HG02973 (cell line): Measurements from ENCODE around the gene IL11RA.
"Not testable (repeated sequence)": the region's sequence is repeated elsewhere in the genome, so short reads cannot be mapped to it uniquely, and the experiment has no call there.

ENCODE experiments used
- ATAC-seq: cut with Tn5 transposase; IDR thresholded peaks from one replicate; pipeline ENCODE4 v1.9.1; 2021; ENCODE audit warnings: moderate library complexity; ENCODE audit not compliant: unreplicated experiment

The IL11RA gene

DNA sequence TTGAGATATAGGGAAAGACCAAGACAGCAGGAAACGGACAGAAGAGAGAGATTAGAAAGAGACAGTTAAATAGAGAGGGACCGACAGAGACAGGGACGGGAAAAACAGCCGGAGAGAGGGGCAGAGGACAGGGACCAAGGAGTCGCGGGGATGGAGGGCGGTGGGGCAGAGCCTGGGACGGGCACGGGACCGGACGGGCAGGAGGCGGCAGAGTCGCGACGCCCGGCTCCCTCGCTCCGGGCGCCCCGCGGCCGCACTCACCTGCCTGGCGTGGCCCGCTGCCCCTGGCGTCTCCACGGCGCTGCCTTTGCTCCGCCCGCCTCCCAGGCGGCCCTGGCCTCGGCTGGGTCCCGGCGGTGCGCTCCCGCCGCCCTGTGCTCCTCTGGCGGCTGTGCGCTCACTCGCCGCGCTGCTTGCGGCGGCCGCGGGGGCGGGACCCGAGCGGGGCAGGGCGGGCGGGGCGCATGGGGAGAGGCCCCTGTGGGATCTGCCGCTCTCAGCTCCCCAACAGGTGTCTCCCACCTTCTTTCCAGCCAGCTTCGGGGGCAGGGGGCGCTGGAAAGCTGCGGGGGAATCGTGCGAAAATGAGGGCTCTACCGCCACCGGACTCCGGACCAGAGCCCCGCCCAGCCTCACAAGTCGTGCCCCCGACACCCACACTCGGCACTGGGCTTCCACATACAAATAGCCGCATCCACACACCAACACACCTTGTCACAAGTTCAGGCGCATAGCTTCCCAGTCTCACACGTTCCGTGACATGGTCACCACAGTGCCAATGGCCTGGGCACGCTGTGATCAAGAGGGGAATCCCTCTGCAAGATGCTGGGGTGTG, 23.1 kb upstream of the IL11RA start, which contains the start of gene ARID3C:
Gene ARID3C (minus strand): TSS at position 411 of the 835 bp plus-strand sequence. CDS start 1,052 bp downstream, outside the sequence.
- no peak for ATAC-seq

- ATAC-seq: no peak
These were observed 22.5 kb upstream of the IL11RA start for GRCh38 chr9:34629491-34629808.

DNA sequence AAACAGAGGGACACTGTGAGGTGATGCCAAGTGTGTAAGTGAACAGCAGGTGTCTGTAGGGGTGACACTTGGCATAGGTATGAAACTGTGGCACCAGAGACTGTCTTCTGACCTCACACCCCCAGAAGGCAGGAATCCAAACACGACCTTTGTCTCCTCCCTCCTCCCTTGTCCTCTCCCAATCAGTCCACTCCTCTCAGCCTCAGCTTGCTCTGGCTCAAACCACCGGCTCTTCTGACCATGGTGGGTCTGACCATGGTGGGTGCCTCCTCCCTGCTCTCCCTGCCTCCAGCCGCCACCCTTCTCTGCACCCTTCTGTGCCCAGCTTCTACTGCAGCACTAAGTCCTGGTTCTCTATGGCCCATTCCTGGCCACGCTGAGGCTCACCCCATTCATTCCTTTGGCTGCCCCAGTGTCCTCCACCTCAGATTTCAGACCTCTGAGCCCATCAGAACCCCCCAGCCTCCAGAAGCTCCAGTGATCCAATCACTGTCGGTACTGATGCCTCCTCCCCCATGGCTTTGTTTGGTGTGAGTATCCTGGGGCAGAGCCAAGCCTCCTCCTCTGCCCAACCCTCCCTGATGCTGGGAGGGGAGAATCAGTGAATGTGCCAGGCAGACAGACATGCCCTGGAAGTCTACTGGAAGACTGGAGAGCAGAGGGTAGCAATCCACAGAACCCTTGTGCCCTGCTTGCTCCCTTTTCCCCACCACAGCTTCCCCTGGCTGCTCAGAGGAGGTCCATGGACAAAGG, 21.4 kb upstream of the IL11RA start:
- no peak for ATAC-seq

GRCh38 chr9:34633166-34633565, 18.8 kb upstream of the IL11RA start:
- ATAC-seq: no peak

GRCh38 chr9:34633851-34634550, 18.0 kb upstream of the IL11RA start:
- ATAC-seq: no peak

GRCh38 chr9:34634551-34635248, 17.3 kb upstream of the IL11RA start:
- ATAC-seq: no peak

GRCh38 chr9:34635556-34635955, 16.4 kb upstream of the IL11RA start:
- ATAC-seq: no peak

DNA sequence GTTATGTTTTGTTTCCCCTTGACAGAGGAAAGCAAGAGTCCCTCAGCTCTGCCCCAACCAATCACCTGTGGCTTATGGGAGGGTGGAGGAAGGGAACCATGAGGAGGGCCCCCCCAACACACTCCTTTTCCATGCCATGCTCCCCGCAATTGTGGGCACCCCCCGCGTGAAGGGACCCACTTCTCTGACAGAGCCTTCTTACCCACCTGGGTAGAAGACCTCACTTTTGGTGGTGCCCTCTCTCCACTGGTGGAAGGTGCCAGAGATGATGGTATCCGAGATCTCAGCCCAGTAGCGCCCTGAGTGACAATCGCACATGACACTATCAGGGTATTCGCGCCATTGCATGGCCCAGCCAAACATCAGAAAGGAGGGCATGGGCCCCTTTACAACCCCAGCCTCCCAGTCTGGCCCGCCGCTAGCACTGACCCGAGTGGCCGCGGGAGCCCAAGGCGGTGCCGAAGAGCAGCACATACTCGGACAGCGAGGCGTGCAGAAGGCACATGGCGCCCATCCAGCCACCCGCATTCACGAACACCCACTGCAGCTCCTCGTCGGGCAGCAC, 15.1 kb upstream of the IL11RA start:
- peak; percentile 9 for ATAC-seq

DNA sequence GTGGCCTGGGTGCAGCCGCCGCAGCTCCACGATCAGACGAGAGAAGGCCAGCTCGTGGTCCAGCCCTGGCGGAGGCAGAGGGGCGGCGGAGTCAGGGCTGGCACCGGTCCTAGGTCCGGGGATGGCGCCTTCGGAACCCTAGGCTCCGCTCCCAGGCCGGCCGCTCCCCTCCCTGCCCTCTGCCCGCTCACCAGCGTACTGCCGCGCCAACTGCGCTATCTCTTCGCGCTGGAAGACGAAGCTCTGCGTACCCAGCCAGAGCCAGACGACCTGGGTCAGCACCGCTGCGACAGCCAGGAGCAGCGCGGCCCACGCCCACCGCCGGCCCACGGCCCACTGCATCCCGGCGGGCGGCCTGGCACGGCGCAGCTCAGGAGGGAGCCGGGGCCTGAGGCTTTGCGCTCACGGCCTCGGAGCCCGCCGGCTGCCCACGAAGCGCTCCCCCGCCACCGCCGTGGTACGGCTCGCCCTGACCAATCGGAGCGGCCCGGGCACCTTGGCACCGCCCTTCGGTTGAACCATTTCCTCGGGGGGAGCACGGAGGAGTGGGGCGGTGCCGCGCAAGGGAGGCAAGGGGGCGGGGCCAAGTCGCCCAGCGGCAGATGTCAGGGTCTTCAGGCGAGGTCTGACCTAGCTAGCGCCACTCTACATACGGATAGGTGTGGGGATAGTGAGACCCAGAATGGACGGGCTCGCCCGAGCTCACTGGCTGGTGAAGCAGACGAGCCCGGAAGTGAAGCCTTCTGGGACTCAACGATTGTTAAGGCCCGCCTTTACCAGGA, 14.4 kb upstream of the IL11RA start, which contains the start of gene SIGMAR1:
Gene SIGMAR1 (minus strand): TSS at position 432 of the 782 bp plus-strand sequence. CDS start 90 bp downstream, at position 342.
- peak; percentile 81 for ATAC-seq

DNA sequence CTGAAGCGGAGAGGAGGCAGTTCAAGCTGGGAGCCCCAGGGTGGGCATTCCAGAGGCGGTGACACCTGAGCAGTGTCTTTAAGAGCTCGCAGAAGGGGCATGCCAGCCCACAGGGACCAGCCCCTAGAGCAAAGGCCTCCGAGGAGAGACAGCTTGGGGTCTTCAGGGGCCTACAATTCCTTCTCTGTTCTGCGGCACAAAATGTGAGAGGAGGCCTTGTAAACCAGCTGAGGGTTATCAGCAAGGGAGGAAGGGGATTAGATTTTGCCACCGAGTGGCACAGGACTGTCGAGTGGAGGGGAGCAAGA, 13.9 kb upstream of the IL11RA start:
- no peak for ATAC-seq

- ATAC-seq: not testable (repeated sequence)
These were observed 12.7 kb upstream of the IL11RA start for GRCh38 chr9:34639322-34639721.

DNA sequence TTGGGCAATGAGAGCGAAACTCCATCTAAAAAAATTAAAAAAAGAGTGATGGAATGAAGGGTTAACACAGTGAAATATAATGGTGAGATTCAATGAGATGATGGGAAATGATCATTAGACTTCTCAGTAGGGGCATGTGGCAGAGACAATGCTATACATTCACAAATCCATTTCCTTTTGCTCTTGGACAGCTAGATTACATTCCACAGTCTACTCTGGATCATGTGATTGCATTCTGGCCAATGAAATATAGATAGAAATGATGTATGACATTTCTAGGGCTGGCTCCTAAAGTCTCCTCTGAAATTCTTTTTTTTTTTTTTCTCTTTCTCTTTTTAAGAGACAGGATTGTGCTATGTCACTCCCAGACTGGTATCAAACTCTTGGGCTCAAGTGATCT, 9.3 kb upstream of the IL11RA start:
- no peak for ATAC-seq

GRCh38 chr9:34644766-34645314, 7.1 kb upstream of the IL11RA start:
- no peak for ATAC-seq

GRCh38 chr9:34646211-34647083, 5.5 kb upstream of the IL11RA start, which contains the start of gene GALT:
GALT (plus strand) TSS chr9:34646675; CDS start chr9:34646705, 30 bp downstream.
- peak; percentile 85 for ATAC-seq

- ATAC-seq: no peak
These were observed 4.9 kb upstream of the IL11RA start for GRCh38 chr9:34647084-34647403.

DNA sequence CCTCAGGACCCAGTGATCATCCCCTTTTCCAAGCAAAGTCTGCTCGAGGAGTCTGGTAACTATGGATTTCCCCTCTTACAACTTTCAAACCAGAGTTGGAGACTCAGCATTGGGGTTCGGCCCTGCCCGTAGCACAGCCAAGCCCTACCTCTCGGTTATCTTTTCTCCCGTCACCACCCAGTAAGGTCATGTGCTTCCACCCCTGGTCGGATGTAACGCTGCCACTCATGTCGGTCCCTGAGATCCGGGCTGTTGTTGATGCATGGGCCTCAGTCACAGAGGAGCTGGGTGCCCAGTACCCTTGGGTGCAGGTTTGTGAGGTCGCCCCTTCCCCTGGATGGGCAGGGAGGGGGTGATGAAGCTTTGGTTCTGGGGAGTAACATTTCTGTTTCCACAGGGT, 4.3 kb upstream of the IL11RA start:
- ATAC-seq: no peak

- no peak for ATAC-seq
These were observed 3.3 kb upstream of the IL11RA start for GRCh38 chr9:34648673-34649072.

DNA sequence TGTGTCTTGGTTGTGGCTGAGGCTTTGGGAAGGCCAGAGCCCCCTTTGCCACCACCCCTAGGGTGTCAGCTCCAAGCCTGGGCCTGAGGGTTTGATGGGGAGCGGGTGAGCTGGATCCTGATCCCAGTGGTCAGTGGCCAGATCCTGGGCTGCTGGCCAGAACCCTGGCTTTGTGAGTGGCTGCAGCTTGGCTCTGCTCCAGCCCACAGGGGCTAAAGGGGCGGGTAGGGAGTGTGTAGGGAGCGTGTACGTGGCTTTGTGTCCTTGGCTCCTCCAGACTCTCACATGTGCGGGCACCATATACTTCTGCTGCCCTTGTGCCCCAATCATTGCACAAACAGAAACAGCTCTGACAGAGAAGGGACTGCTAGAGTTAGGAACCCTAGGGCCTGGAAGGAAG, 1.2 kb upstream of the IL11RA start:
- no peak for ATAC-seq

GRCh38 chr9:34651321-34651720, 664 bp upstream of the IL11RA start:
- no peak for ATAC-seq
